EH (cell line): Measurements from ENCODE around the gene PCSK9.

ENCODE experiments used
- DNase-seq: peaks from one replicate; pipeline ENCODE4 v3.0.0-alpha.2; 2015; ENCODE audit warnings: low read depth

The PCSK9 gene

DNA sequence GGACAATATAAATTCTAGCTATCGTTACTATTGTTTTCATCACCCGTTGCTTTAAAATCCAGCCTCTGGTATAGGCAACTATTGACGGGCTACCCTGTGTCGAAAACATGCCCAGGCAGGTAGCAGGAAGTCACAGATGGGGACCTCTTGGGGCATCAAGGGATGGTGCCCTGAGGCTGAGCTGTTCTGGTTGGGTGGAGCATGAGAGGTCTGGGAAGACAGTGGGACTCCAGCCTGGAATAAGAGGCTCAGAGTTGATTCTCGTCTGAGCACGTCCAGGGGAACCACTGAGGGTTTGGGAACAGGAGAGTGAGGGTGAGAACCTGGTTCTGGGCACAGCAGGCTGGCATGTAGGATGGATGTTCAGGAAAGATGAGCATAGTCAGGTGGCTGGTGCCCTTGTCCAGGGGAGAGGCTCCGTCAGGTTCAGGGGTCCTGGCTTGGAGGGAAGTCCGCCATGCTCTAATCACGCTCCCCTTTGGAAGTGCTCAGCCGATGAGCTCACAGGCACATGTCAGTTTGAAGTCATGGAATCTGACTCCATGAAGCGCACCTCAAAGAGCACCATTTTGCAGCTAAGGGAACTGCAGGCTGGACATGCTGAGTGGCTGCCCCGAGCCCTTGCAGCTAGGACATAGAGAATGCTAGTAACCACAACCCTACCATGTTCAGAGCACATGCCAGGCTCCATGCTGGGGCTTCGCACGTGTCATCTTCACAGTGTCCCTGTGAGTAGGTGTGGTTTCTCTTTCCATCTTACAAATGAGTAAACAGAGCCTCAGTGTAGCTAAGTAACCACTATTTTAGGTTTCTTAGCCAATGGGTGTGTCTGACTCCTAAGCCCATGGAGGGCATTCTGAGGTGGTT lies 21.0 kb downstream of the PCSK9 start:
- peak; percentile 41 for DNase-seq

DNA sequence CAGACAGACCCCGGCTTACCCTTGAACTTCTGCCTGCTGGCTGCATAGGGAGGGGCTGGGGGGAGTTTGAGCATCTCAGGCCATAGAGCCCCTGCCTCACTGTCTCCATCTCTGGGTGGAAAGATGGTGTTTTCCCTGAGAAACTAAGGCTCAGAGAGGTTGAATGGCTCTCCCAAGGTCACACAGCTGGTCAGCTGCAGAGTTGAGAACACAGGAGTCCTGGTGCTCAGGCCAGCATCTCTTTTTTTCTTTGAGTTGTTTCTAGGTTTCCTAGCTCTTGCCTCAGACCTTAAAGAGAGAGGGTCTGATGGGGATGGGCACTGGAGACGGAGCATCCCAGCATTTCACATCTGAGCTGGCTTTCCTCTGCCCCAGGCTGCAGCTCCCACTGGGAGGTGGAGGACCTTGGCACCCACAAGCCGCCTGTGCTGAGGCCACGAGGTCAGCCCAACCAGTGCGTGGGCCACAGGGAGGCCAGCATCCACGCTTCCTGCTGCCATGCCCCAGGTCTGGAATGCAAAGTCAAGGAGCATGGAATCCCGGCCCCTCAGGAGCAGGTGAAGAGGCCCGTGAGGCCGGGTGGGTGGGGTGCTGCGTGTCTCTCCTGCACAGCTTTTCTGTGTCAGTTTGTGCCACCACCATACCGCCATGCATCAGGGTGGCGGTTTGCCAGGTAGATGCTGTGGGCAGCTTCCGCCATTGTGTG lies 21.8 kb downstream of the PCSK9 start:
- DNase-seq, result no peak

DNA sequence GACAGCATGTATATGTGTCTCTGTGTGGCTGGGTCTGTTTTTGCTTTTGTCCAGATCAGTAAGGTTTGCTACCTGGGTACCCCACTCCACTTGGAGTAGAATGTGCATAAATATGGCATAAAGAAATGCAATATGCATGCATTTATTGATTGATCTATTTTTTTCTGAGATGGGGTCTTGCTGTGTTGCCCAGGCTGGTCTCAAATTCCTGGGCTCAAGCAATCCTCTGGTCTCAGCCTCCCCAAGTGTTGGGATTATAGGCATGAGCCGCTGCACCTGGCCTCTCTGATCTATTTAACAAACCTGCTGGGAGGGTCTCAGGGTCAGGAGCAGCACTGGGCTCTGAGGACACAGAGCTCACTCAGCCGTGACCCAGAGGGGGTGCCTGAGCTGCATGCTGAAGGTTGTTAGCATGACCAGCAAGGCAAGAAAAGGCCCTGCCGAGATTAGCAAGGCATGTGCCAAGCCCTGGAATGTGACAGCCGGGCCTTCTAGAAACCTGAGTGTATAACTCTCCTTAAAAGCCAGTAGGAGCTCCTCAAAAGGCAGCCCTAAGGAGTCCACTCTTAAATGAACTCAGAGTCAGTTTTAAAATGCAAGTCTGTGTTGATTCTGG lies 22.5 kb downstream of the PCSK9 start:
- DNase-seq, result peak; percentile 26

DNA sequence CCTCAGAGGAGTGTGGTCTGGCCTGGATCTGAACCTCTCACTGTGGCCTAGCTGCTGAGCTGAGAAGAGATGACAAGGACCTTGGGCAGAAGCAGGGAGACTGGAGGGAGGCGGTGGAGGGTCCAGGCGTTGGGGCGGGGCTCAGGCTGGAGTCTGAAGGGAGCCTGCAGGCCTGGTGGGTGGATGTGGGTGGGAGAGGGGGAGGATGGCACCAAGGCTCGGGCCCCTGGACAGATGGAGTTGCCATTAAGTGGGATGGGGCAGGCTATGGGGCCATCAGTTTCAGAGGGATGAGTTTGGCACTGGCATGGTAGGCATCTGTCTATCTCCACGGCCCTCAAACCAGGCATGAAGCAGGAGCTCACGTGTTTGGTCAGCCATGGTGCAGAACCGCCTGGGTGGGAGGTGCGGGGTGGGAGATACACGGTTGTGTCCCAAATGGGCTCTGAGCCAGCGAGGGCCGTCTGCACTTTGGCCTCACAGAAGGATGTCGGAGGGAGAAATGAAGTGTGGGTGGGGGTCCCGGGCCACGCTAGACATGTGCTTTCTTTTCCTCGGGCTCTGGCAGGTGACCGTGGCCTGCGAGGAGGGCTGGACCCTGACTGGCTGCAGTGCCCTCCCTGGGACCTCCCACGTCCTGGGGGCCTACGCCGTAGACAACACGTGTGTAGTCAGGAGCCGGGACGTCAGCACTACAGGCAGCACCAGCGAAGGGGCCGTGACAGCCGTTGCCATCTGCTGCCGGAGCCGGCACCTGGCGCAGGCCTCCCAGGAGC lies 23.6 kb downstream of the PCSK9 start:
- no peak for DNase-seq

DNA sequence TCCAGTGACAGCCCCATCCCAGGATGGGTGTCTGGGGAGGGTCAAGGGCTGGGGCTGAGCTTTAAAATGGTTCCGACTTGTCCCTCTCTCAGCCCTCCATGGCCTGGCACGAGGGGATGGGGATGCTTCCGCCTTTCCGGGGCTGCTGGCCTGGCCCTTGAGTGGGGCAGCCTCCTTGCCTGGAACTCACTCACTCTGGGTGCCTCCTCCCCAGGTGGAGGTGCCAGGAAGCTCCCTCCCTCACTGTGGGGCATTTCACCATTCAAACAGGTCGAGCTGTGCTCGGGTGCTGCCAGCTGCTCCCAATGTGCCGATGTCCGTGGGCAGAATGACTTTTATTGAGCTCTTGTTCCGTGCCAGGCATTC lies 24.2 kb downstream of the PCSK9 start:
- no peak for DNase-seq

DNA sequence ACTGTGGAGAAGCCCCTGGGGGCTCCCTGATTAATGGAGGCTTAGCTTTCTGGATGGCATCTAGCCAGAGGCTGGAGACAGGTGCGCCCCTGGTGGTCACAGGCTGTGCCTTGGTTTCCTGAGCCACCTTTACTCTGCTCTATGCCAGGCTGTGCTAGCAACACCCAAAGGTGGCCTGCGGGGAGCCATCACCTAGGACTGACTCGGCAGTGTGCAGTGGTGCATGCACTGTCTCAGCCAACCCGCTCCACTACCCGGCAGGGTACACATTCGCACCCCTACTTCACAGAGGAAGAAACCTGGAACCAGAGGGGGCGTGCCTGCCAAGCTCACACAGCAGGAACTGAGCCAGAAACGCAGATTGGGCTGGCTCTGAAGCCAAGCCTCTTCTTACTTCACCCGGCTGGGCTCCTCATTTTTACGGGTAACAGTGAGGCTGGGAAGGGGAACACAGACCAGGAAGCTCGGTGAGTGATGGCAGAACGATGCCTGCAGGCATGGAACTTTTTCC lies 24.8 kb downstream of the PCSK9 start:
- DNase-seq, result peak; percentile 67

DNA sequence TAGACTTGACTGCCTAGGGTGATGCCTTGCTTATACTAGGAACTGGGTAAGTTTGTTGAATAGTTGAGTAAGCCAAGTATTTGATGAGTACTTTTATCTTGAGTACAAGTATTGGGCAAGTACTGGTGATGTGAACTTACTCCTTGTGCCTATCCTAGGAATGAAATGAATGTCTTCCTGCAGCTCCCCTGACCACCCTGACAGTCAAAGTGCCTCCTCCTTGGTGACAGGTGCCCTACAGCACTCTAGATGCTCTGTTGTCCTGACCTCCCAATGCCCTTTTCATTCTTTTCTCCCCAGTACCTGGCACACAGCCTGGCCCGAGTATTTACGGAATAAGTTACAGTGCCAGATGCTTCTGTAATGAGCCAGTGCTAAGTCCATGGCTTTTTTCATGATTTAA lies 25.5 kb downstream of the PCSK9 start:
- peak; percentile 71 for DNase-seq

DNA sequence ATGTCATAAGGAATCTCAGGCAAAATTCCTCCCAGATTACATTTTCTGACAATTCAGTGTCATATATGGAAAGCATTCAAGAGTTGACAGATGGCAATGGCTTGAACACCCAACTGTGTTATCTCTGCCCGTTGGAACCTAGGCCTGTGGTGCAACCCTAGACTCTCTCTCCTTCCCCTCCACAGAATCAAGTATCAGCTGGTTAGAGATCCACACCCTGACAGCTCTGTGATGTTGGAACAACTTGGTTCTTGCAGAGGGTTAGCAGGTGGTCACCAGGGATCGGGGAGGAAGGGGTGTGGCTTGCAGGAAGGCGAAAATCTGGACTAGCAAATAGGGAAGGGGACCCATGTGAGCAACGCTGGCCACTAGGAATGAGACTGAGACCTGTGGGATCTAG lies 26.3 kb downstream of the PCSK9 start:
- DNase-seq, result no peak

DNA sequence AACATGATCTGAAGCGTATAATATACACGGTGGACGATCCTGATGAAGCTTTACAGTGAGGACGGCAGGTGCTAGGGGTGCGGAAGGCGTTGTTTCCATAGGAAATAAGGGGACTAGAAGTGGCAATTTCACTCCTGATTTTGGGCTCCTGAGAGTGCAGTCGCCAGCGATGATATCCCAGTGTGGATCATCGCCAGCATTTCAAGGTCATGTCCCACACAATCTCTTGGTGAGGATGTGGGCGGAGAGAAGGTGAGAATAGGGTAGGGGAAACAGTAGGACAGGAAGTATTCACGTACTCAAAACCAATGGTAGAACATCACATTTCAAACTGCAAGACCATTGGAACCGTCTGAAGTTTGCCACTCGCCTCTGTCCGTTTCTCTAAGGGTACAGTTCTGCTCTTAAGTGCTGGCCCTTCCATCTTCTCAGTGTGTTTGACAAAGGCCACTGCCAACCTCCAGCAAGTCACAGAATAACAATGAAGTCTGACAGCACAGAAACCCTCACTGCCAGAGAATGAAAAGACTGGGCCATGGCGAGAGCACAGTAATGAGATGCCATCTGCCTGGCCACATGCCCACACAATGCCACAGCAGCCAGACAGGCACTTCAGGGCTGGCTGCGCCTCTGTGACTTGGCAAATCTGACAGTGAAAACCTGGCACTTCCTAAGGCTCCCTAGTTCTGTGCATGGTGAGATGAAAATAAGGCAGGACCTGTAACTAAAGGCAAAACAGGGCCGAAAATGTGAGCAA lies 27.9 kb downstream of the PCSK9 start:
- DNase-seq, result no peak

DNA sequence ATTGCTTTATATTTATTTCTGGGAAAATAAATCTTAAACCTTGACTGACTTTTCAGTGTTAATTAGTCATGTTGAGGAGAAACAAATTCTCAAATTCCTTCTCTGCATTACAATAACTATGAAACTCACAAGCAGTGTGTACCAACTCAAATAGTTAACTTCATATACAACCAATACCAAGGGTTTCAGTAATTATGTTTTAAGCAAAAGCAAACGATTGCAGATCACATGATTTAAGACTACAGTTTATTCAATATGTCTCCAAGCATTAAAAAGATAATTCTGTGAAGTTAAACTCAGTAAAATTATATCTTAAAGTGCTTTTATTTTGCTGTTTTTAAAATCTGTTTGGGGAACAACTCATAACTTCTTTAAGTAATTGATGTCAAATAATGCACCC lies 28.6 kb downstream of the PCSK9 start:
- DNase-seq, result no peak

DNA sequence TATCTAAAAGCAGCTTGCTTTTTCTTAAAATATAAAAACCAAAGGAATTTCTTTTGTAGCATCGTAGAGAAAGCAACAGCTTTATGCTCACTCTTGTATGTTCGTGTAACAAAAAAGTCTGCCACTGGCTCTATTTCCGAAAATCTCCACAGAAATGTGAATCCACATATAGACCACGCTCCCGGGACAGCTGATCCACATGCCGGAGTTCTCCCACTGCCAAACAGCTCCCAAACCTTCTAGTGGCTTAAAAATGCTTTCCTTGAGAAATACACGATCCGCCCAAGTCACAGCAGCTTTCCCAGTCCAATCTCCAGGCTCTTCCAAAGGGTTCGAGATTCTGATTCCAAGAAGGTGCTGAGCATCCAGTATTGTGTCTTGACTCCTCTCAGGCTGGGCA lies 29.3 kb downstream of the PCSK9 start:
- DNase-seq, result no peak

DNA sequence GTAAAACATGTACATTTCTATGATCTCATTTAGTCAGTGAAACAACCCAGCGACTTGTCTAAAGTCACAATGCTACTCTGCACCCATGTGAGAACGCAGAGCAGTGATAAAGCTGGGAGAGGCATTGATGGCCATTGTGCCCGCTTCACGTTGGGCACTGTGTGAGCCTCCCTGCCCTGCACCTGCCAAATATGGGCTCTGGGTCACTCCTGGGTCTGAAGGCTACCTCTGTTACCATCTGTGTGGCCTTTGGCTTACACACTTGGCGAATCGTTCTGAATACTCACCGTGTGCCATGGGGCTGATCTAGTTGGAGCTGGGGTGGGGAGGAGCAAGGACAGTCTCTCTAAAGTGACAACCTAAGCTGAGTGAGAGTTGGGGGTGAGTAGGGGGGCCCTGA lies 29.9 kb downstream of the PCSK9 start:
- DNase-seq, result no peak

DNA sequence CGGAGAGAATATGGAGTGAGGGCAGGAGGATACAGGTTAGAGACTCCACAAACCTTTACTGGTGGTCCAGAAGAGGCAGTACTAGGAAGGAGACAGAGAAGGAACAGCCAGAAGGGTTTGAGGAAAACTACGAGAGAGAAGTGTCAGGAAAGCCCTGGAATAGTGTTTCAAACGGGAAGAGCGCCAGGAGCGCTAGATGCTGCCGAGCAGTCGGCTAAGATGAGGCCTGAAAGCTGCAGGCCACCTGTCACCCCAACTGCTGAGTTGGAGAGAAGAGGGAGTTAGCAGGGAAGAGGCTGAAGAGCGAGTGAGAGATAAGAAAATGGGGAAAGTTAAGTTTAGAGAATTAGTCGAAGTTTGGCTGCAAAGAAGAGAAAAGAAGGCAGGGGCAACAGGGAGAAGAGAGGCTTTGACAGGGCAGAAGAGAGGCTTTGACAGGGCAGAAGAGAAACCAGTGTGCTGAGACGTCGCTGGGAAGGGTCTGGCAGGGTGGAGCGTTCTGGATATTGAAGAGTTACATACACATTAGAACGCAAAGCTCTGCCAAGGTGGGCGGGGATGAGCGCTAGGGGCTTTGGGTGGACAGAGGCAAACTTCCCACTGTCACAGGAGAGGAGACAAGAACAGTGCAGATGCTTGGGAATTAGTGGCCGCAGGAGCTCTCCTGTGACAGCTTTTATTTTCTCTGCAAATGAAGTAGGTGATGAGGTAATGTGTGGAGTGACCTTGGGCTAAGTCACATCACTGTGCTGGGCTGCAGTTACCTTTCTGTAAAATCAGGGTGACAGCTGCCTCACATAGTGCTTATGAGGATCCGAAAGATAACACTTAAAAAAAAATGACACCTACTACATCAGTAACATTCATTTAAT lies 31.2 kb downstream of the PCSK9 start:
- DNase-seq, result no peak

DNA sequence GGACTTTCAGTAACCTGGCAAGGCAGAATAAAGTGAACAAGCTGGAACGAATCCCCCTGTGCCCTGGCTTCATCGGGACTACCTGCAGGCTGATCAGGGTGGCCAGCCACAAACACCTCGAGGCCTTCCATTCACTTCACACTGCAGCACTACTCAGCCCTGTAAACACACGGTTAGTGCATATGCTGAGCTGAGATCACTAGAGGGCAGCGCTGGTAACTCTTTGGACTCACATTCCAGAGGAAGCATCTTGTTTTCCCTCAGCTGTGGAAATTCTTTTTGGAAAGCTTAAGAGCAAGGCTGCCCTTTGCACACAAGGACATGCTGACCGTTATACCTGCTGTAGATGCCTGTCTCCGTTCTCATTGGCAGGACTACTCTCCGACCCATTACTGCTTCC lies 32.1 kb downstream of the PCSK9 start:
- DNase-seq, result peak; percentile 70

DNA sequence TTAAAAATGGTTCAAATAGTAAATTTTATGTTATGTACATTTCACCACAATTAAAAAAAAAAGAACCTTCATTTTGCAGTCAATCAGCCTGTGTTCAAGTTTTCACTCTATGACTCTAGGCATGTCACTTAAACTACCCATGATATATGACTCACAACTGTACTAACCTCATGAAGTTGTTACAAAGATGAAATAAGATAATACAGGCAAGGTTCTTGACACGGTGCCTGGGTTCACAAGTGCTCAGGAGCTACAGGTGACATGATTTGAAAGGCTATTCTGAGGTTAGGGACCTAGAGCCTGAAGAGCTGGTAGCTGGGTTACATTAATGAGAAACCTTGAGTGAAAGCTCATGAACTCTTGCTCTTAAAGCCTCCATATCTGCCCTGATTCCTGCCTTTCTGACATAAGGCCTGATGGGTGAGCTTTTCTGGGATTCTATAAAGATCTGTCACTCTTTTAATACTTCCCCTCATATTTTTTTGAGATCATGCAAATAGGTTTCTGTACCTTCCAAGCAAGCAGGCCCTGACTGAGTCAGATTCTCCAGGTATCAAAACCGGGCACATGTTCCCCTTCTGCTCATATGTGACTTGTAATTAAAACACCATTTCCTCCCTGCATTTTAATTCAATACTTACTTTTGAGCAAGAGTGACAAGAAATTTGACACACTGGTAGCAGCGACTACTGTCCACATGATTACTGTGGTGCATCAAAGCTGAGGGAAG lies 34.0 kb downstream of the PCSK9 start:
- no peak for DNase-seq

DNA sequence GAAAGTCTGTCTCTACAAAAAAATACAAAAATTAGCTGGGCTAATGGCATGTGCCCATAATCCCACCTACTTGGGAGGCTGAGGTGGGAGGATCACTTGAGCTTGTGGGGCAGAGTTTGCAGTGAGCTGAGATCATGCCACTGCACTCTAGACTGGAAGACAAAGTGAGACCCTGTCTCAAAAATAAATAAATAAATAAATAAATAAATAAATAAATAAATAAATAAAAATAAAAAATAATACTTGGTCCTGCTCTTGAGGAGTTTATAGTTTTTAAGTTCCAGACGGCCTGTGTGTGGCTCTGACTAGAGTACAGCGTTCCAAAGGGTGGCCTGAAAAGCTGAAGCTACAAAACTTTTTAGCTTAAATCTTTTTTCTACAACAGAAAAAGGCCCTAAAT lies 35.1 kb downstream of the PCSK9 start:
- no peak for DNase-seq

DNA sequence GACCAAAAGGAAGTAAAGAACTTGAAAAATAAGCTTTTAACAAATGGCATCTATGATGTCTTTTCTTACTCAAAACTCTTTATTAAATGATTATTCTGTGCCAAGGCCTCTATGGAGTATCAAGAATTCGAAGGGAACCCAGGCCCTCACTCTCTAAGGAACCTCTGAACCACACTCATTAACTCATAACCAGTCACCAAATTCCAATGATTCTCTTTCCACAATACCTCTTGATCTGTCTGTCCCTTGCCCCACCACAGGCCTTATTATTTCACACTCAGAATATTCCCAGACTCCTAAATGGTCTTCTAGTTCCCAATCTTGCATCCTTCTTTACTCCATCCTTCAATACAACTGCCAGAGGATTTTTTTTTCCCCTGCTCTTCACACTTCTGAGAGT lies 37.0 kb downstream of the PCSK9 start:
- DNase-seq, result peak; percentile 25

DNA sequence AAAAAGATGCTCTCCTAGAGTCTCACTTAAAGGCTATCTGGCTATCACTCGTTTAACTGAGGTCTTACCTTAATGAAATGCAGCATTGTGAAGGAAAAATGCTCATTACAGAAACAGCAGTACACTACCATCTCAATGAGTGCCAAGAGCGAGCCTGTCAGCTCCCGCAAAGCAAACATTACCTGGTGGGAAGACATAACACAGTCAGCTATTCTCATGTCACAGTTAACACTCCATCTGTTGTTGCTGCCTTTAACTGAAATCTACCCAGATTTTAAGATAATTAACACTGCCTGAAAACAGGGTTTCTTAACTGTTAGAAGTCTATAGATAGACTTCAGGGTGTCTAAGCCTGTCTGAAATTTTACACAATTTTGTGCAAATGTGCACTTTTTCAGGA lies 39.1 kb downstream of the PCSK9 start:
- no peak for DNase-seq

DNA sequence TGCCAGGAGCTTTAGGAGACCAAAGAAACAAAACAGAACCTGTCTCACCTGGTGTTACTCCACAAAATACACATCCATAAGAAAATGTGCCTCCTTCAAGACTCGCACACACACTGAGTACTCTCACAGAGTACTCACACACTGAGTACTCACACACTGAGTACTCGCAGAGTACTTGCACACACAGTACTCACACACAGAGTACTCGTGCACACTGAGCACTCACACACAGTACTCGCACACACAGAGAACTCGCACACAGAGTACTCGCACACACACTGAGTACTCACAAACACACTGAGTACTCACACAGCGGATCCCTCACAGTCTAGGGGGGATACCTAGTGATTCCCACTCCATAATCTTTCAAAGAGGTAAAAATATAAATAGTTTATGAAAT lies 40.3 kb downstream of the PCSK9 start:
- DNase-seq, result no peak
